ENCODE data around the gene DLAT.

DLAT gene

DNA sequence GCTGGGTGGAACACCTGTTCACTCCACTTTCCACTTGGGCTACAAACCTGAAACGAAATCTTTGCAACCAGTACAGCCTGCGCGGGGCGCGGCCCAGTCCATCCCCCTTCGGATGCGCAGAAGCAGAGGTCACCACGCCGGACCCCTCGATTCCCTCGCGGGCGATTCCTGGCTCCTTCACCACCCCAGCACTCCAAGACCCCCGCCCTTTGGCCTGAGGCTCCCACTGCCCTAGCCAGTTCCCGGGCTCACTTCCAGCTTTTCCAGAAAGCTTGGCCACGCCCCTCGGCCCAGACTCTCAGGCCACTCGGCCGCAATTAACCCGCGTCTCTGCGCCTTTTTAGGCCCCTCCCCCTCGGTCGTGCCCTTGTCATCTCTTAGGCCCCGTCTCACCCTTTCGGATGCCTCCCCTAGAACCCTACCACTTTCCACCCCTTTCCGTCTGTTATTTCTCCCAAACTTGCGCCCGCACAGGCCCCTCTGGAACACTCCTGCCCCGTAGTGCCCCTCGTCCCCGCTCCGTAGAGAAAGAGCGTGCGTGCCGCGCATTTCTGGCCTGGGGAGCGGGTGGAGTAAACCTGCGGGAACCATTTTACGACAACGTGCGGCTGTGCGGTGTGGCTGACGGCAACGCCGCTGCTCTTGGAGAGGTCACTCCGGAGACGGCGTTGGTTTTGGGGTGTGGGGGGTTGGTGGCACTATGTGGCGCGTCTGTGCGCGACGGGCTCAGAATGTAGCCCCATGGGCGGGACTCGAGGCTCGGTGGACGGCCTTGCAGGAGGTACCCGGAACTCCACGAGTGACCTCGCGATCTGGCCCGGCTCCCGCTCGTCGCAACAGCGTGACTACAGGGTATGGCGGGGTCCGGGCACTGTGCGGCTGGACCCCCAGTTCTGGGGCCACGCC lies at the start of gene DLAT:
Gene DLAT, plus strand, starts transcription at position 636 of the 906 bp plus-strand sequence. Its CDS starts 65 bp downstream, at position 701.
- peak; percentile 84 for DNase-seq (ENCODE audit: low read depth)

DNA sequence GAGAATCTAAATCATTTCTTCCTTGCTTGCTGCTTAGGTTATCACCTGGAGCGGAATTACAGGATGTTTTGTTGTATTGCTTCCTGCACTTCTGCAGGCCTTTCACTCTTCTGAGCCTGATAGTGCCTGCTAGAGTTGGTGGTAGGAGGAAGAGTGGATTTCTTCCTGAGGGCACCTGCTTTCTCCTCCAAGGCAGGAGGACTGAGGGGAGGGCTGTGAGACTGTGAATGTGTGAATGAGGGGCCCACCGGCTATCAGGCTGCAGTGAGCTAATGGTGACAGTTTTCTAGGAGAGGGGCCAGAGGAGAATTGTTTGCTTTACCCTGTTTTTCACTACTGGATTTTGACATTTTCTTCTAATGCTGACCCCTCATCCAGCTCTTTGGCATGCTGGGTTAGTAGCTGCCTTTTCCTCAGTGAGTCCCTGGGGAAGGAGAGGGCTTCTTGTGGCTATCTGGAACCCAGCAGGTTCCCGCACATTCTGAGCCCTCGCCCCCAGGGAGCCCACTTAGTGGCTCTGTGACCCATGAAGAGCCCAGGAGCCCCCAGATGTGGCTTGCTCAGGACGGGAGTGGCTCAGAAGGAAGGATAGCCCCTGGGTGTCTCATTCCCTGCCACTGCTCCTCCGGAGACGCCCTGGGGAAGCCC lies 49.0 kb upstream of the DLAT start:
- no peak for DNase-seq (ENCODE audit: low read depth)

DNA sequence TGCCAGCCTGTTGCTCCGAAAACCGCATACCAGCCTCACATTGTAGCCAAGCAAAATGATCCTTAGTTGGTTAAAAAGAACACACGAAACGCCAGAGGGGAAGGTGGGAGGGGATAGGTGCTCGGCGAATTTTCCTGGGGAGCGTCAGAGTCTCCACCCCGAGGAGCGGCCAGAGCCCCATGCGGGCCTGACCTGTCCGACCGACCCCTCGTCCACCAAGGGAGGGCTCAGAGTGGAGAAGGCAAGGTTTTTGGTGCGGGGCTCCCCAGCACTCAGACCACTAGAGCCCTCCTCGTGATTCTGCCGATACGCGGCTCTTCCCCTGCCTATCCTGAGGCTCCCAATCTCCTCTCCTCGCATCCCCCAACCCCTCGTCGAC lies 48.5 kb upstream of the DLAT start:
- DNase-seq (ENCODE audit: low read depth), result peak; percentile 18

DNA sequence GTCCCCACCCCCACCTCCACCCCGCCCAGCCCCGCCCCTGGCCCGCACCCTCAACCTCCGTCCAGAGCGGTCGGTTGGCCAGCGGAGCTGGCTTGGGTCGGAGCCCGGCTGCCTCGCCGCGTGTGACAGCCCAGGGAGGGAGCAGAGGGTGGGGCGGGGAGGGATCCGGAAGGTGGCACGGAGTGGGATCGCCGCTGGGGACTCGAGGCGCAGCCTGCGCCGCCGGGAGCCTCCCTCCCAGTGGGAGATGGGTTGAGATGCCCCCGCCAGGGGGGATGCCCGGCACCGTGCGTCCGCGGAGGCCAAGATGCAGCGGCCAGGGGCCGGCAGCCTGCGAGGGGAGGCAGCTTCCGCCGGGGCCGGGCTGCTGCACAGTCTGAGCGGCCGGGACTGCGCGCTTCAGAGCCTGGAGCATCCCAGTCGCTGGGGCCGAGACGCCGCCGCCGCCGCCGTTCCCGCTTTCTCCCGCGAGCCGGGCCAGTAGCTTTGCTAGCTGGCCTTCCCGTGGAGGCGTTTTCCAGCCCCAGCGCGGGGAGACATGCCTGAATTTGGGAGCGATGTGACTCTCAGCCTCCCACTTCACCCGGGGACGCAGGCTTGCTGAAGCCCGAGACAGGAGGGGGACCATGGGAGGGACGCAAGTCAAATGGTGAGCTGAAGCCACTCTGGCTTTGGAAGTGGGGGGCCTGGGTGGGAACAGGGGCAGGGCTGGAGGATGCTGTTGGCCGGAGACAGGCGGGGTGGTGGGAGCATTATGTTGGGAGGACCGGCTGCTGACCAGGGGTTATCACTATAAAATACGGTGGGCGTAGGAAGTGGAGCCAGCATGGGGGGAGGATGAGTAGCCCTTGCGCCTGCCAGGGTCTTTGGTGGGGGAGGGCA lies 47.8 kb upstream of the DLAT start:
- peak; percentile 27 for DNase-seq (ENCODE audit: low read depth)

DNA sequence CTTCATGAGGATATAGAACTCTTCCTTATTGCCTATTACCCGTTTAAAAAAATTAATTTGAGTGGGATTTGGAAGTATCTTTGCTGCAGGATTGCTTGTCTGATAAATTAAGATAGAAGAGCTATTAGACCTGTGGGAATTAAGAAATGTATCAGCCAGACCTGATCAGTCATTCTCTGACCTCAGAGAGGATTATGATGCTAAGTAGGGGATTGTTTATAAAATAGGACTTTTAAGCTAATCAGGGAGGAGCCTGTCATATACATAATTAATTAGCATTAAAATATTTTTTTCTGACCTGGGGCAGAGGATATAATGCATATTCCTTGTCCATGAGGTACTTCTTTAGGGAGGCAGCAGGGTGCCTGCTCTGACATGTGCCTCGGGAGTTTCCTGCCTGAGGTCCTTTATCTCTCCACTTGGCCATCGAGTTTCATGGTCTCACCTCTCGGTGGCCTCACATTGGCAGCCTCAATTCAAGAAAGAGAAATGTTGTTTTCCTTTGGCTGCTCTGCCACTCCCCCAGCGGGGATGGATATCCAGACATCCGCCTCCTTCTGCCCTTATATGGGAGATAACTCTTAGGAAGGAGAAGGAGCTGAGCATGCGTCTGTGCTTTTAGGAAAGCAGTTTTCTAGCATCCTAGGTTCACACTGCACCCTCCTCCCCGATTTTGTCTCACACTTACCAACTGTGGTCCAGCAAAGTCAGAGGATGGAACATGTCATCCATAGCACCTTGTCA lies 47.0 kb upstream of the DLAT start:
- DNase-seq (ENCODE audit: low read depth), result peak; percentile 62

DNA sequence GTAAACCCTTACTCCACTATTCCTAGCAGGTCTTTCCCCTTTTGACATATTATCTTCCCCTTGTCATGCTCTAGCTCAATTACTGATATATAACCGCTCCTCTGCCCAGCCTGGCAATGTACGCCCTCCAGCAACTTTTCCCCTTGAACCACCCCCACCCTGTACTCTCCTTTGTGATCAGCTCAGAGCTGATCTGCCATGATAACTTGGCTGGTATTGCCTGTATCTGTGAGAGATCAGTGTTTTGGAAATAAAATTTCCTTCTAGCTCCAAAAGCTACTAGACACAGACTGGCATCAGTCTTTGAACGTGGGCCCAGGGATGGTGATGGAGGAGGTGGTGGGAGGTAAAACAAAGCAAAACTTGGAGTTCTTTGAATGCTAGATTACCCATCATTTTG lies 45.1 kb upstream of the DLAT start:
- DNase-seq (ENCODE audit: low read depth), result no peak

DNA sequence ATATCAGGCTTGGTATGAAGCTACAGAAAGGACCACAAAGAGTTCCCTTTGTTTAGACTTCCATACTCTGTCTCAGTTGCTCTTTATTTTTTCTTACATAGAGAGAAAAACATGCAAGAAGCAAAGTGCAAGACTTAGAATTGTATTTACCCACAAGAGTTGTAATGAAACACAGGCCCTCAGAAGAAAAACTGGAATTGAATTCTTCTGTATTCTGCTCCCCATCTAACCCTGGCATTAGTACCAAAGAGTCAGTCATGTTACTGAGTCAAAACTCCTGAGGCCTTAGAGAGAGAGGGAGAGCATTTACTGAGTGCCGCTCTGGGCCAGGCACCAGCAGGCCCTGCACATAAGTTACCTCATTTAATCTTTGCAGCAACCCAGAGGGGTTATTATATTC lies 43.9 kb upstream of the DLAT start:
- DNase-seq (ENCODE audit: low read depth), result no peak

DNA sequence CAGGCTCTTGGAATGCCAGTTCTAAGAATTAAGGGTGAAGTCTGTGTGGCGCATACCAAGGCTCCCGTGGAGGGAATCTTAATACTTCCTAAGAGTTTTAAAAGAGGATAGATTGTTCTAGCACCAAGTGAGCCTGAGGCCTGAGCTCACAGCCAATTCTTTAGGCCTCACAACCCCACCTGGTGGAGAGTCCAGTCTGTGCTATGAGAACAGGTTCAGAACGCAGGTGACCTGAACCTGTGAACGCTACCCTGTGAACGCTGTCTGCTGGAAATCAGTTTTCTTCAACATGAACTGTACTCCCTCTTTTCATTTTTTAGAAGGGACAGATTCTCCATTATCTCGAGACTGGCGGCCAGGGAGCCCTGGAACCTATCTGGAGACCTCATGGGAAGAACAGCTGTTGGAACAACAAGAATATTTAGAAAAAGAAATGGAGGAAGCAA lies 43.2 kb upstream of the DLAT start:
- no peak for DNase-seq (ENCODE audit: low read depth)

DNA sequence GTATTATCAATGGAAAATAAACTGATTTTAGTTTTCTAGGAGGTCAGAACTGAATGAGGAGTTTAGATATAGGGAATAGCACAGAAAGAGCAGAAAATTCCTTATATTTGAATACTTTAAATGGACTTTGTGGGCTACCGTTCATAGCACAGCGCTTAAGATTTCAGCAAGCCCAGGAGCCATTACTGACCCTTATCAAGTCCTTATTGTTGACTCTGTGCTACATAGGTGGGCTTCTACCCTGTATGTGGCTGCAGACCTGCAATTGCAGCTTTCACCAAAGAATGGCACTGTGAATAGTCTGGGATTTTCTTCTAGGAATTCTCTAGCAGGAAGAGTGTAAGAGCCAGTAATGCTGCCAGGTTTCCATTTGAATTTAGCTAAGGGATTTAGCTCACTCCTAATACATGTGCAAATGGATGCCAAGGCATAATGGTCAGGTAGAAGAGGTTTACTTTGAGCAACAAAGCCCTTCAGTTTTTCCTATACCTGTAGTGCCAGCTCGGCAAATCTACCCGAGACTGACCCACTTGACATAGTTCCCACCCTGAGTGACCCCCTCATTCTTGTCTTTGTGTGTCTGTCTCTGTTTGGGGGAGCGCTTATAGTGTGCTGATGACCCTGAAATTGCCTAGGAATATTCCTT lies 42.5 kb upstream of the DLAT start:
- DNase-seq (ENCODE audit: low read depth), result no peak

DNA sequence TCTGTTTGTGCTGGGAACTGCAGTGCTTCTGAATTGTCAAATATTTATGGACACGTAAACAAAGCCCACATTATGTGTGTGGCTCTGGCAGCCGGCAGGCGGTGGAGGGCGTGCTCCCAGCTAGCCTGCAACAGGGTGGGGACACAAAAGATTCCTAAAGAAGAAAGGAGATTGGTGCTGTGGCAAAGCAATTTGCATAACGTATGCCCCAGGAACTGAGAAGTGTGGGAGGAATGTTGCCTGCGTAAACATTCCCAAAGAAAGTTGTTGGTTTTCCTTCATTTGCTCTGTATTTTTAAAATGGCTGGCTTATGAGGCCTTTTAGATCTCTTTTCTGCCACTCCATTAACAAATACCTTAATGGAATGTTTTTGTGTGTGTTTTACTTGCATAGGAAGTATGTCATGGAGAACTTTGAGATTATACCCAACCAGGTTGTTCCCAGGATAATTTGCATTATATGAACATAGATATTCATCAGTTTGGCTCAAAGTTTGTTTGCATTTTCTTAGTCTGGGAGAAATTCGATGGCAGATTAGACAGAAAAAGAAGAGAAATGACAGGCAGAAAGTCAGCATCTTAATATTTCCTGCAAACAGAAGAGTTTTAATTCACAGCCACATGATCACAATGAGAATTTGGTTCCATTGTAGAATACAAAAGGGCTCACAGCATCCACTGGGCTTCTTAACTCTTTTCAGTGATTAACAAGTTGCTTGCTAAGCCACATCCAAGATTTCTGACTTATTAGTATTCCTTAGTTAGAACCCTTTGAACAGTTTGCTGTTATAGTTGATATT lies 41.8 kb upstream of the DLAT start:
- peak; percentile 2 for DNase-seq (ENCODE audit: low read depth)

DNA sequence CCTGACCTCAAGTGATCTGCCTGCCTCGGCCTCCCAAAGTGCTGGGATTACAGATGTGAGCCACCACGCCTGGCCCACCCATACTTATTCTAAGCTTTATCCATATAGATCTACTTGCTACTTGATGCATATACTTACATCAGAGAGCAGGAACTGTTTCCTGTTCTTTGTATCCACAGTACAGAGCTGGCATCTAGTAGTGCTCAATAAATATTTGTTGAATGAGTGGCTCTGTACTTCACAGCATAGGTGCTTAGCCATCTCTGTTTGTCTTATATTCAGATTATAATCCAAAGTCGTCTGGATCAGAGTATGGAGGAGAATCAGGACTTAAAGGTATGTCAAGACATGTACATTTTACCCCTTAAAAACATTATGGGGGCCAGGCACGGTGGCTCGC lies 38.6 kb upstream of the DLAT start:
- no peak for DNase-seq (ENCODE audit: low read depth)

DNA sequence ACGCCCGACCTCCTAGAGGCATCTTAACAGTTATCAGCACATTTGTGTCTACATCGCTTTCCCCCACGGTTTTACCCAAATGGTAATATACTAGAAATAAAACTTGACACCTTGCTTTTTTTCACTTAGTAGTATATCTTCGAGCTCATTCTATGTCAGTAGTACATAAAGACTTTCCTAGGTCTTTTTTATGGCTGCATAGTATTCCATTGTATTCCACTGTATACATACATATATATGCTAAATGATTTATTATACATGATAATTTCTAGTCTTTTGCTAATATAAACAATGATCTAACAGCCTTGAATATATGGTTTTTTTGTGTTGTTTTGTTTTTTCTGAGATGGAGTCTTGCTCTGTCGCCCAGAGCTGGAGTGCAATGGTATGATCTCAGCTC lies 34.8 kb upstream of the DLAT start:
- no peak for DNase-seq (ENCODE audit: low read depth)

DNA sequence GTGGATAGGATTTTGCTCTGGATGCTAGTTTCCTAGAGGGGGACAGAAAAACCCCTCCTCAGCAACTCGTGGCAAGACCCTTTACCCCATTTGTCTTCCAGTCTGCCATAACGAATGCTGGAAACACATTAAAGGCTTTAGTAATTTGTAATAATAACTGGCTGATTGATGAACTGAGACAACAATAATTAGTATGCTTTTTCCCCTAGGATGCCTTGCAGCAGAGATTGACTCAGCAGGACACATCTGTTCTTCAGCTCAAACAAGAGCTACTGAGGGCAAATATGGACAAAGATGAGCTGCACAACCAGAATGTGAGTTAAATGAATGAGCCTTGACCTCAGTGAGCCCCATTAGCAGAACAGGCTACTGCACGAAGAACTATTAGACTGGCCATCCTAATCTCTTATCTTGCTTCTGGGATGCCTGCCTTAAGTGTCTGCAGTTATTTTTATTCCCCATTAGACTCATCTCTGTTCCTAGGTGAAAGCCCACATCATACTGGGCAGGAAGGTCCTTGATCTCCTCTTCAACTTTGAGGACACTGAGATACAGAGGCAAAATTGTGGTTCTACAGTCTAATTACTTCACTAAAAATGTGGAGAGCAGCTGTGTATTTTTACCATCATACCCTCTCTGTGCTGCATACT lies 32.9 kb upstream of the DLAT start:
- no peak for DNase-seq (ENCODE audit: low read depth)

DNA sequence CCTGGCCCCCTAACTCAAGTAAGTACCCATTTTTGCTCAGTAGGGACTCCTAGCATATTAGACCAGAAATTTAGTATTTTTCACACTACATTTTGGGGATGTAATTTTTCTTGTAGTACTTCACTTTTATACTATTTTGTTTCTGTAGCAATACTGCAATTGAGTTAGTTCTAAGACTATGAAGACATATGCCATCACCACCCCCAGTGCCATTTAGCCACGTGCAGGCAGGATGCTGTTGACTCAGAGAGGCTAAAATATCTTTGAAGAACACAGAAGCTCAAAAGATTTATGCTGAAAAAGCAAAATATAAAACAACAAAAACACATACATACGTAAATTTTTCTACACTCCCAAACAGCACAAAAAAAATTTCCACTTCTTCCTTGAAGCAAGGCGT lies 29.1 kb upstream of the DLAT start:
- DNase-seq (ENCODE audit: low read depth), result no peak

DNA sequence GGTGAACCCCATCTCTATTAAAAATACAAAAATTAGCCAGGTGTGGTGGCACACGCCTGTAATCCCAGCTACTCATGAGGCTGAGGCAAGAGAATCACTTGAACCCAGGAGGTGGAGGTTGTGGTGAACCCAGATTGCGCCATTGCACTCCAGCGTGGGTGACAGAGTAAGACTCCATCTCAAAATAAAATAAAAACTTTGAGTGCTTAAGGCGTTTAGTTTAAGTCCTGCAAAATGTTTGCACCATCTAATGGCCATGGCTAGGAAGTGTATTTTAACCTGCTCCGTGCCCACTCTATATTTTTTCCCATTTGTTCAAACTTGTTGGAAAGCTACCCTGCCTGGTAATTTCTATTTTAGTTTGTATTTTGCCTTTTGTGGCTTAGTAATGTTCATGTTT lies 28.5 kb upstream of the DLAT start:
- peak; percentile 70 for DNase-seq (ENCODE audit: low read depth)

DNA sequence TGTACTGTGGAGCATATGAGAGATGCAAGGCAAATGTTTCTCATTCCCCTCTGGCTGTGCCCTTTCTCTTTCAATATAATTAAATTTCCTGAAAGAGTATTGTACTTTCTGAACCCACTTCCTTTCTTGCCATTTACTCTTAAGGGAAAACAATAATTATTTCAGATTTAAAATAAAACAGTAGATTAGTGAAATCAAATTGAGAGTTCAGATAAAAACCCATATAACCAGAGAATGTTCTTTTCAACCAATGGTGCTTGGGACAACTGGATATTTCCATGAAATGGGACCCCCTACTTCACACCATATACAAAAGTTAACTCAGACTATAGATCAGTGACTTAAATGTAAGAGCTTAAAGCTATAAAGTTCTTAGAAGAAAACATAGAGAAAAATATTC lies 26.1 kb upstream of the DLAT start:
- DNase-seq (ENCODE audit: low read depth), result no peak

DNA sequence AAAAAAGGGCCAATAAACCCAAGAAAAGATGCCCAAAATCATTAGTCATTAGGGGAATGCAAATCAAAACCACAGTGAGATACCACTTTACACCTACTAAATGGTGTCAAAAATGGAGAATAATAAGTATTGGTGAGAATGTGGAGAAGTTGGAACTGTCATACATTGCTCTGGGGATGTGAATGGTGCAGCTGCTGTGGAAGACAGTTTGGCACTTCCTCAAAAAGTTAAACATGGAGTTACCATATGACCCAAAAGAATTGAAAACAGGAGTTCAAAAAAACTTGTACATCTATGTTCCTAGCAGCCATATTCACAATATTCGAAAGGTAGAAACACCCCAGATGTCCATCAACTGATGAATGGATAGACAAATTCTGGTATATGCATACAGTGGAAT lies 24.5 kb upstream of the DLAT start:
- DNase-seq (ENCODE audit: low read depth), result no peak

DNA sequence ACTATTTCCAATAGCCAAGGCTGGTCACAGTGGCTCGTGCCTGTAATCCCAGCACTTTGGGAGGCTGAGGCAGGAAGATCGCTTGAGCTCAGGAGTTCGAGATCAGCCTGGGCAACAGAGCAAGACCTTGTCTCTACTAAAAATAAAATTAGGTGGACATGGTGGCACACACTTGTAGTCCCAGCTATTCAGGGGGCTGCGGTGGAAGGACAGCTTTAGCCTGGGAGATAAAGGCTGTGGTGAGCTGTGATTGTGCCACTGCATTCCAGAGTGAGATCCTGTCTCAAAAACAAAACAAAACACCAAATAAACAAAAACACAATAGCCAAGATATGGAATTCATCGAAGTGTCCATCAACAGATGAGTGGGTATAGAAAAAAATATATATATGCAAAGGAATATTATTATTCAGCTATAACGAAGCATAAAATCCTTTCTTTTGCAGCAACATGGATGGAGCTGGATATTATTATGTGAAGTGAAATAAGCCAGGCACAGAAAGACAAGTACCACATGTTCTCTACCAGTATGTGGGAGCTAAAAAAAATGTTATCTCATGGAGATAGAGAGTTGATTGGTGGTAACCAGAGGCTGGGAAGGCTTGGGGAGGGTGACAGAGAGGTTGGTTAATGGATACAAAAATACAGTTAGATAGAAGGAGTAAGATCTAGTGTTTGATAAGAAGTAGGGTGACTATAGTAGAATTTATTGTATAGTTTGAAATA lies 22.6 kb upstream of the DLAT start:
- DNase-seq (ENCODE audit: low read depth), result no peak

DNA sequence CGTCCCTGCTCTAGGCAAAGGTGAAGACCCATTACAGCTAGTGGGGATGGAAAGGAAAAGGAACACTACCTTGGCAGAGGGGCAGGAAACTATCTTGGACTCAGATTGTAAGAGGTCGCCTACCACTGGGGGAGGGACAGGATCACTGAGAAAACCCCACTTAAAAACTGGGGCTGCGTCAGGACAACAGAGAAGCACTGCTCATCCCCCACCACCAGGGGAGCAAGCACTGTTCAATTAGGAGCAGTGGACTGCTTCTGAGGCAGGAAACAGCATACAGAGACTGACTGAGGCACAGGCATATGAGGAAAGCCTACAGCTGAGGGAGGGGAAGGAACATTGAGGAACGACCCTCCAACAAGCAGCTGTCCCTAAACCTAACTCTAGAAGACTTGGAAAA lies 20.8 kb upstream of the DLAT start:
- no peak for DNase-seq (ENCODE audit: low read depth)

Measured in fibroblast of gingiva (primary cell).